ENCODE data around the gene CPZ.

CPZ gene

GRCh38 chr4:8579526-8580320, 12.8 kb upstream of the CPZ start:
- DNase-seq (ENCODE audit: low read depth in 1 of 2, low spot score in 1 of 2): no peak

- no peak for DNase-seq (ENCODE audit: low read depth in 1 of 2, low spot score in 1 of 2)
These were observed 12.1 kb upstream of the CPZ start, which contains the start of gene GPR78 for GRCh38 chr4:8580321-8581093. GPR78 (plus strand) TSS chr4:8580392; CDS start chr4:8580983, 591 bp downstream.

GRCh38 chr4:8581094-8581861, 11.3 kb upstream of the CPZ start:
- no peak for DNase-seq (ENCODE audit: low read depth in 1 of 2, low spot score in 1 of 2)

GRCh38 chr4:8582016-8582415, 10.5 kb upstream of the CPZ start:
- DNase-seq (ENCODE audit: low read depth in 1 of 2, low spot score in 1 of 2): no peak

GRCh38 chr4:8582436-8582835, 10.1 kb upstream of the CPZ start:
- DNase-seq (ENCODE audit: low read depth in 1 of 2, low spot score in 1 of 2): no peak

GRCh38 chr4:8582941-8583654, 9.5 kb upstream of the CPZ start:
- DNase-seq (ENCODE audit: low read depth in 1 of 2, low spot score in 1 of 2): no peak

GRCh38 chr4:8583655-8584025, 8.9 kb upstream of the CPZ start:
- no peak for DNase-seq (ENCODE audit: low read depth in 1 of 2, low spot score in 1 of 2)

- no peak for DNase-seq (ENCODE audit: low read depth in 1 of 2, low spot score in 1 of 2)
These were observed 7.4 kb upstream of the CPZ start for GRCh38 chr4:8585186-8585585.

GRCh38 chr4:8585721-8586212, 6.8 kb upstream of the CPZ start:
- no peak for DNase-seq (ENCODE audit: low read depth in 1 of 2, low spot score in 1 of 2)

GRCh38 chr4:8586246-8586645, 6.3 kb upstream of the CPZ start:
- DNase-seq (ENCODE audit: low read depth in 1 of 2, low spot score in 1 of 2): no peak

- no peak for DNase-seq (ENCODE audit: low read depth in 1 of 2, low spot score in 1 of 2)
These were observed 5.7 kb upstream of the CPZ start for GRCh38 chr4:8586671-8587468.

GRCh38 chr4:8587469-8588195, 4.9 kb upstream of the CPZ start:
- no peak for DNase-seq (ENCODE audit: low read depth in 1 of 2, low spot score in 1 of 2)

- DNase-seq (ENCODE audit: low read depth in 1 of 2, low spot score in 1 of 2): no peak
These were observed 4.4 kb upstream of the CPZ start for GRCh38 chr4:8588196-8588470.

GRCh38 chr4:8589336-8589735, 3.2 kb upstream of the CPZ start:
- no peak for DNase-seq (ENCODE audit: low read depth in 1 of 2, low spot score in 1 of 2)

- no peak for DNase-seq (ENCODE audit: low read depth in 1 of 2, low spot score in 1 of 2)
These were observed 2.6 kb upstream of the CPZ start for GRCh38 chr4:8589823-8590545.

GRCh38 chr4:8590546-8590880, 2.1 kb upstream of the CPZ start:
- no peak for DNase-seq (ENCODE audit: low read depth in 1 of 2, low spot score in 1 of 2)

GRCh38 chr4:8591114-8591513, 1.5 kb upstream of the CPZ start:
- no peak for DNase-seq (ENCODE audit: low read depth in 1 of 2, low spot score in 1 of 2)

- DNase-seq (ENCODE audit: low read depth in 1 of 2, low spot score in 1 of 2): no peak
These were observed 769 bp upstream of the CPZ start for GRCh38 chr4:8591626-8592365.

All from activated T-helper 1 cell treated with anti-CD3 and anti-CD28 coated beads, Interleukin-2, amount 50 U/mL, for 16 hours (primary cell).